Measurements from ENCODE around the gene SLC25A26.

- TF ChIP-seq CTCF (IDR thresholded peaks at IDR 0.05), result no peak
- TF ChIP-seq POLR2A (IDR thresholded peaks at IDR 0.05), result no peak
Observed at GRCh38 chr3:66386925-66387650, 166.3 kb downstream of the SLC25A26 start.

Data from body of pancreas (tissue), 4 donors.